Lung (tissue), 12 donors: ENCODE results near the gene SLC23A2. TPM values are rescaled to one million over a fixed set of nuclear protein-coding genes. Genes with fewer than 3 reads are reported as not detected.

ENCODE experiments used
- ATAC-seq: fragments of 200-7000 bp; cut with Tn5 transposase; one replicate; pipeline ENCODE4 v1.9.1; 2020; ENCODE audit warnings: moderate number of reproducible peaks; ENCODE audit not compliant: insufficient read depth, low FRiP score
- DNase-seq, 3 donors: peaks; one replicate each; pipeline ENCODE4 v3.0.0-alpha.2; 2013 to 2017
- H3K27ac ChIP-seq, 2 donors: one replicate each; pipeline ENCODE4 v1.5.1; 2013; ENCODE audit warnings: mild to moderate bottlenecking in 2 of 2, moderate library complexity in 2 of 2, control low read depth in 1 of 2, inconsistent platforms in 1 of 2, low read depth in 1 of 2, low read length in 1 of 2
- H3K27me3 ChIP-seq, 3 donors: one replicate each; pipeline ENCODE4 v1.5.1; 2013; ENCODE audit warnings: low read length in 2 of 3; ENCODE audit not compliant: control insufficient read depth in 3 of 3, insufficient read depth in 3 of 3
- H3K36me3 ChIP-seq, 4 donors: one replicate each; pipeline ENCODE4 v1.5.1; 2013; ENCODE audit warnings: low read length in 4 of 4, mild to moderate bottlenecking in 1 of 4, moderate library complexity in 1 of 4; ENCODE audit not compliant: control insufficient read depth in 4 of 4, insufficient read depth in 4 of 4
- H3K4me1 ChIP-seq, 5 donors: one replicate each; pipeline ENCODE4 v1.5.1; 2013; ENCODE audit warnings: low read length in 5 of 5, mild to moderate bottlenecking in 2 of 5, moderate library complexity in 1 of 5; ENCODE audit not compliant: control insufficient read depth in 5 of 5, insufficient read depth in 5 of 5
- H3K4me3 ChIP-seq: one replicate; pipeline ENCODE4 v1.5.1; 2013; ENCODE audit warnings: mild to moderate bottlenecking, control low read depth, moderate library complexity
- H3K9ac ChIP-seq, 2 donors: one replicate each; pipeline ENCODE4 v1.5.1; 2013; ENCODE audit warnings: low read length in 2 of 2, control low read depth in 1 of 2; ENCODE audit not compliant: insufficient read depth in 1 of 2
- H3K9me3 ChIP-seq, 4 donors: one replicate each; pipeline ENCODE4 v1.5.1; 2013; ENCODE audit warnings: low read length in 3 of 4, mild to moderate bottlenecking in 1 of 4, moderate library complexity in 1 of 4; ENCODE audit not compliant: control insufficient read depth in 4 of 4, insufficient read depth in 3 of 4
- WGBS, 2 donors: extraction: QIAGEN DNeasy Blood & Tissue Kit; methylation state at CpG; one replicate each; pipeline ENCODE4 v1.1.7; 2013; 5-methylcytosine and 5-hydroxymethylcytosine counted together
- polyA plus RNA-seq, 2 donors: library from polyadenylated mRNA; stranded (reverse); fragments of 200-250 nt; gene quantifications; one replicate each; pipeline ENCODE4 v1.2.1, GENCODE V29; 2013
- total RNA-seq, 2 donors: library from RNA; depleted of rRNA in 1 of 2; stranded (reverse); fragments of >200 nt in 1 of 2; gene quantifications; one replicate each; pipeline ENCODE4 v1.2.1, GENCODE V29; 2014 to 2021
- TF ChIP-seq, protein P1 (sequence below): IDR thresholded peaks from 2 replicates; pipeline ENCODE4 v1.5.1; 2012; ENCODE audit warnings: mild to moderate bottlenecking; ENCODE audit errors: control extremely low read depth, extremely low read depth
- donor health status: control.
- donor health status: control.
- donor health status: Bipolar disorder and iron deficiency.
- donor health status: healthy.
- donor health status: DM: yes; HTN: yes; CAD: no.

Gene SLC23A2
- total and polyA plus RNA-seq, 4 donors = 6.0 to 23.5 (median 14.3) TPM

DNA sequence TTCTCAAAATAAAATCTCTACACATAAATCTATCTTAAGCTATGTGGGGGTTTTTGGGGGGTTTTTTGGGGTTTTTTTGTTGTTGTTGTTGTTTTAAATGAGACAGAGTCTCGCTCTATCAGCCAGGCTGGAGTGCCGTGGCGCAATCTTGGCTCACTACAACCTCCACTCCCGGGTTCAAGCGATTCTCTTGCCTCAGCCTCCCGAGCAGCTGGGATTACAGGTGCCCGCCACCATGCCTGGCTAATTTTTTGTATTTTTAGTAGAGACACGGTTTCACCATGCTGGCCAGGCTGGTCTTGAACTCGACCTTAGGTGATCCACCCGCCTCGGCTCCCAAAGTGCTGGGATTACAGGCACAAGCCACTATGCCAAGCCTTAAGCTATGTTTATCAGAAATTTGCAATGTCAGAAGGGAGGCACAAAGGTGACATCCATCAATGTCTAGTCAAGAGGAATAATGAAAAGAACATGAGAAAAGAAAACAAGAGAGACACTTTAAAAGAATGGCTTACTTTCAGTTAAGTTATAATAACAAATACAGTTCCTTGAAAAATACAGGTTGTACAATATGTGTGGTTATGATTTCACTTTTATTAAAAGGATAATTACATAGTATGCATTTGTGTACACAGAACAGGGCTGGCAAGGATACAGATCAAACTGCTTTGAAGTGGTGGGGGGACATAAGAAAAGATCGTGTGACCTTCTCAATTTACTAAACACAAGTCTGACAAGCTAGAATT is 28.6 kb downstream of the SLC23A2 start:
- Histone ChIP-seq H3K9me3 (no peaks in the 10 kb centered on the region), H3K9ac (peak overlapping the region in 1 of 2 donors; percentile 61), H3K4me1 (peaks cover 3 to 4% (median 4%) of the 10 kb centered on the region in 5 donors), H3K36me3 (peaks cover 4 to 9% (median 6%) of the 10 kb centered on the region in 4 donors), H3K27ac (peak overlapping the region in 1 of 2 donors; percentile 64), H3K27me3 (no peaks in the 10 kb centered on the region), H3K4me3 (no peak overlapping the region)
- TF ChIP-seq, protein P1, sequence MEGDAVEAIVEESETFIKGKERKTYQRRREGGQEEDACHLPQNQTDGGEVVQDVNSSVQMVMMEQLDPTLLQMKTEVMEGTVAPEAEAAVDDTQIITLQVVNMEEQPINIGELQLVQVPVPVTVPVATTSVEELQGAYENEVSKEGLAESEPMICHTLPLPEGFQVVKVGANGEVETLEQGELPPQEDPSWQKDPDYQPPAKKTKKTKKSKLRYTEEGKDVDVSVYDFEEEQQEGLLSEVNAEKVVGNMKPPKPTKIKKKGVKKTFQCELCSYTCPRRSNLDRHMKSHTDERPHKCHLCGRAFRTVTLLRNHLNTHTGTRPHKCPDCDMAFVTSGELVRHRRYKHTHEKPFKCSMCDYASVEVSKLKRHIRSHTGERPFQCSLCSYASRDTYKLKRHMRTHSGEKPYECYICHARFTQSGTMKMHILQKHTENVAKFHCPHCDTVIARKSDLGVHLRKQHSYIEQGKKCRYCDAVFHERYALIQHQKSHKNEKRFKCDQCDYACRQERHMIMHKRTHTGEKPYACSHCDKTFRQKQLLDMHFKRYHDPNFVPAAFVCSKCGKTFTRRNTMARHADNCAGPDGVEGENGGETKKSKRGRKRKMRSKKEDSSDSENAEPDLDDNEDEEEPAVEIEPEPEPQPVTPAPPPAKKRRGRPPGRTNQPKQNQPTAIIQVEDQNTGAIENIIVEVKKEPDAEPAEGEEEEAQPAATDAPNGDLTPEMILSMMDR = no peak
- DNase-seq = peak in 2 of 3 donors; percentile 19 to 38
- no peak for ATAC-seq
- 71 to 82% methylated on average over 12 of the region's 12 CpGs for WGBS, 2 donors

DNA sequence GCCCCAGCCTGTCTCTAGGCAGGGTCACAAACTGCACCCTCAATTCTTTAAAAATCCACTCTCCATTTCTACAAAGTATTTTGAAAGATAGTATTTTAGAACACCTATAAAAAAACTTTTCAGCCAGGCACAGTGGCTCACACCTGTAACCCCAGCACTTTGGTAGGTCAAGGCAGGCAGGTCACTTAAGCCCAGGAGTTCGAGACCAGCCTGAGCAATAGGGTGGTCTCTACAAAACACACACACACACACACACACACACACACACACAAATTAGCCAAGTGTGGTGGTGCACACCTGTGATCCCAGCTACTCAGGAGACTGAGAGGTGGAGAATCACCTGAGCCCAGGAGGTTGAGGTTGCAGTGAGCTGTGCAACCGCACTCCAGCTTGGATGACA is 30.2 kb downstream of the SLC23A2 start:
- H3K27me3 ChIP-seq = no peaks in the 10 kb centered on the region
- no peaks in the 10 kb centered on the region for H3K9me3 ChIP-seq
- no peak overlapping the region for H3K9ac ChIP-seq
- DNase-seq (no peak), ATAC-seq (no peak)
- peaks cover 3 to 4% (median 4%) of the 10 kb centered on the region in 5 donors for H3K4me1 ChIP-seq
- WGBS, 2 donors = 97 to 100% methylated on average over 2 of the region's 2 CpGs
- H3K27ac ChIP-seq = no peak overlapping the region
- no peak overlapping the region for H3K4me3 ChIP-seq
- TF ChIP-seq, protein P1 = no peak
- peaks cover 4 to 9% (median 6%) of the 10 kb centered on the region in 4 donors for H3K36me3 ChIP-seq

DNA sequence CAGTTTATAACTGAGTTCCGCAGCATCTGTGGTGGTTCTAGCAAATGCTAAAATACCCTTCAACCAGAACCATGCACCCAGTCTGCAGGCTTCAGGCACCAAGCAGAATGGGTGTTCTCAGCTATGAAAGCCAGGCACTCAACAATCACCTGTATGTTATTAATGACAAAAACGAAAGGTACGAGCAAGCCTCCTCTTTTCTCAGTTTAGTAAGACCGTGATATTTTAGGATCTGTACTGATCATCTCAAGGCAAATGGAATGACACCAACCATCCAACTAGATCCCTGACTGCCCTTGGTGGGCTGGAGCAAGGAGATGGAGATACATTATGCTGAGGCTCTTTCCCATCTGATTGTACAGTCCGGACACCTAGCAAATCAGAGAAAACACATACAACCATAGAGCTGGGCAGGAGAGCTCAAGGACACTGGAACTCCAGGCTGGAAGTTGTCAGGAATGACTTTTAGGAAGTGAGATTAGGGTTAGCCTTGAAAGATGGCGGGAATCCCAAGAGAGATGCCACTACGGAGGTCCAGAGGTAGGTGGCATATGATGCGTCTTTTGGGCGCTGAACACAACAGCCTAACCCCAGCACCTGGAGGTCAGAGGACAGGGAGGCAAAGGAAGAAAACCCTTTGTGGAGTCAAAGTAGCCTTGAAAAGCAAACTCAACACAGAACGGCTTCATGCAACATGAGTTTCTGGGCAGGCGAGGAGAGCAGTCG is 33.4 kb downstream of the SLC23A2 start:
- H3K9ac ChIP-seq = no peak overlapping the region
- TF ChIP-seq, protein P1 = no peak
- peaks cover 0 to 4% (median 0%) of the 10 kb centered on the region in 5 donors for H3K4me1 ChIP-seq
- ATAC-seq (no peak), DNase-seq (no peak)
- H3K36me3 ChIP-seq = peaks cover 4 to 9% (median 6%) of the 10 kb centered on the region in 4 donors
- H3K9me3 ChIP-seq = no peaks in the 10 kb centered on the region
- H3K27ac ChIP-seq = no peak overlapping the region
- WGBS, 2 donors = 97% methylated on average over 12 of the region's 12 CpGs
- H3K27me3 ChIP-seq = no peaks in the 10 kb centered on the region
- no peak overlapping the region for H3K4me3 ChIP-seq
